Keratinocyte (primary cell): Measurements from ENCODE around the gene SIGMAR1. TPM values are rescaled to one million over a fixed set of nuclear protein-coding genes. Genes with fewer than 3 reads are reported as not detected.

ENCODE experiments used
- DNase-seq: peaks from one replicate; pipeline ENCODE4 v3.0.0-alpha.2; 2011; ENCODE audit warnings: low read depth, missing footprints, low spot score
- FAIRE-seq: peaks from 2 replicates; lab custom pipeline; 2011; peaks lifted over from hg19 to GRCh38; lab: Jason Lieb, UNC
- H2AFZ ChIP-seq: 2 replicates; pipeline ENCODE4 v1.6.0; 2012; ENCODE audit warnings: low read length, control low read depth, inconsistent platforms; ENCODE audit not compliant: control insufficient read depth
- H3K27ac ChIP-seq: 2 replicates; pipeline ENCODE4 v1.5.1; 2011; ENCODE audit warnings: low read length; ENCODE audit not compliant: control insufficient read depth, insufficient read depth
- H3K27me3 ChIP-seq: 3 replicates; pipeline ENCODE4 v1.6.0; 2011; ENCODE audit warnings: low read length; ENCODE audit not compliant: control insufficient read depth, insufficient read depth; ENCODE audit errors: extremely low read depth
- H3K36me3 ChIP-seq, 2 experiments: 2 replicates in 1 of 2; 3 replicates in 1 of 2; pipeline ENCODE4 v1.5.1; 2011; ENCODE audit warnings: low read length in 2 of 2, mild to moderate bottlenecking in 1 of 2; ENCODE audit not compliant: control insufficient read depth in 2 of 2, insufficient read depth in 2 of 2; ENCODE audit errors: extremely low read depth in 1 of 2
- H3K4me1 ChIP-seq: 3 replicates; pipeline ENCODE4 v1.5.1; 2011; ENCODE audit warnings: low read length; ENCODE audit not compliant: control insufficient read depth, insufficient read depth; ENCODE audit errors: extremely low read depth
- H3K4me2 ChIP-seq: 3 replicates; pipeline ENCODE4 v1.6.0; 2011; ENCODE audit warnings: low read depth, low read length; ENCODE audit not compliant: control insufficient read depth, insufficient read depth; ENCODE audit errors: extremely low read depth
- H3K4me3 ChIP-seq, 3 experiments: fragments of 200-600 bp in 1 of 3; sonication (generic) in 1 of 3; 2 replicates in 2 of 3; 3 replicates in 1 of 3; pipeline ENCODE4 v1.5.1; 2011 to 2016; ENCODE audit warnings: low read length in 3 of 3, mild to moderate bottlenecking in 3 of 3, control low read depth in 2 of 3, inconsistent platforms in 1 of 3, low read depth in 1 of 3, mixed read lengths in 1 of 3, mixed run types in 1 of 3, moderate library complexity in 1 of 3; ENCODE audit not compliant: control insufficient read depth in 2 of 3, insufficient read depth in 2 of 3; ENCODE audit errors: extremely low read depth in 1 of 3
- H3K79me2 ChIP-seq: 2 replicates; pipeline ENCODE4 v1.6.0; 2012; ENCODE audit warnings: low read length; ENCODE audit not compliant: control insufficient read depth, insufficient read depth
- H3K9ac ChIP-seq: 3 replicates; pipeline ENCODE4 v1.6.0; 2011; ENCODE audit warnings: low read length; ENCODE audit not compliant: control insufficient read depth, insufficient read depth; ENCODE audit errors: extremely low read depth
- H3K9me1 ChIP-seq: 3 replicates; pipeline ENCODE4 v1.6.0; 2011; ENCODE audit warnings: low read length; ENCODE audit not compliant: control insufficient read depth, insufficient read depth; ENCODE audit errors: extremely low read depth
- H3K9me3 ChIP-seq: 2 replicates; pipeline ENCODE4 v1.5.1; 2012; ENCODE audit warnings: low read depth, low read length; ENCODE audit not compliant: control insufficient read depth
- H4K20me1 ChIP-seq: 3 replicates; pipeline ENCODE4 v1.6.0; 2011; ENCODE audit warnings: low read length; ENCODE audit not compliant: control insufficient read depth, insufficient read depth; ENCODE audit errors: extremely low read depth
- CTCF ChIP-seq, 3 experiments: IDR thresholded peaks in 1 of 3; conservative IDR thresholded peaks in 1 of 3; optimal IDR thresholded peaks in 1 of 3; 2 replicates in 2 of 3; 3 replicates in 1 of 3; pipeline versions ENCODE3 to v1.5.1; 2011; ENCODE audit warnings: low read length in 3 of 3, mild to moderate bottlenecking in 3 of 3, moderate library complexity in 2 of 3, control low read depth in 1 of 3, inconsistent platforms in 1 of 3; ENCODE audit not compliant: insufficient read depth in 2 of 3; ENCODE audit errors: extremely low read depth in 1 of 3
- EZH2 ChIP-seq: IDR thresholded peaks from one replicate; pipeline ENCODE4 v1.6.1; 2012; ENCODE audit warnings: inconsistent platforms, mild to moderate bottlenecking, low read length, moderate library complexity
- dilution Hi-C: fragments of 300-500 bp; cut with MboI; formaldehyde crosslinking; loops from one replicate; pipeline ENCODE4 v1.7.0; 2020; ENCODE audit warnings: low sequenced_read_pairs; ENCODE audit not compliant: extremely low pct_ligation_motif_present
- polyA plus RNA-seq, 5 experiments: library from polyadenylated mRNA; depleted of rRNA in 3 of 5; stranded (reverse) in 3 of 5; stranded (forward) in 1 of 5; unstranded in 1 of 5; fragments of >200 nt; gene quantifications; 1 replicate in 1 of 5; 2 replicates in 3 of 5; 3 replicates in 1 of 5; pipeline versions ENCODE4 v1.2.1 to v1.2.3, GENCODE V29; 2011 to 2012; ENCODE audit warnings: missing spikeins in 2 of 5, low read depth in 1 of 5, low replicate concordance in 1 of 5

The SIGMAR1 gene
- polyA plus RNA-seq, 1 donor (not counting 4 experiments of a cell fraction or from before 2014, with no cell fraction given): 74.9 TPM

- peaks cover 85% of the 10 kb centered on the region for H3K27me3 ChIP-seq
- no peaks in the 10 kb centered on the region for H3K36me3 ChIP-seq
- H2AFZ ChIP-seq: no peak overlapping the region
- DNase-seq (no peak), FAIRE-seq (no peak)
- dilution Hi-C loops: no loop called here
- peak; percentile 94 for TF ChIP-seq EZH2
- TF ChIP-seq CTCF (optimal IDR thresholded peaks at IDR 0.05 in 1 of 3, IDR thresholded peaks at IDR 0.05 in 1 of 3, conservative IDR thresholded peaks at IDR 0.05 in 1 of 3; ENCODE audit: extremely low read depth in 1 of 3, insufficient read depth in 2 of 3, low read length in 3 of 3): no peak
- peak overlapping the region in 1 of 3 experiments; percentile 15 for H3K4me3 ChIP-seq
- H3K27ac ChIP-seq: no peak overlapping the region
- no peaks in the 10 kb centered on the region for H4K20me1 ChIP-seq
- H3K4me2 ChIP-seq: peak overlapping the region; percentile 68
- peaks cover 8% of the 10 kb centered on the region for H3K4me1 ChIP-seq
- no peaks in the 10 kb centered on the region for H3K9me1 ChIP-seq
- H3K9ac ChIP-seq: no peak overlapping the region
- H3K79me2 ChIP-seq: no peaks in the 10 kb centered on the region
- H3K9me3 ChIP-seq: peaks cover 3% of the 10 kb centered on the region
Observed at GRCh38 chr9:34588671-34589635, 48.6 kb downstream of the SIGMAR1 start.

GRCh38 chr9:34587271-34587670 is 50.3 kb downstream of the SIGMAR1 start:
- dilution Hi-C loops: no loop called here
- no peak for DNase-seq

More at GRCh38 chr9:34587271-34587670, 50.3 kb downstream of the SIGMAR1 start:
- Histone ChIP-seq H3K4me3 (no peak overlapping the region), H3K9ac (no peak overlapping the region), H3K4me1 (no peaks in the 10 kb centered on the region), H3K27me3 (peaks cover 91% of the 10 kb centered on the region), H3K79me2 (no peaks in the 10 kb centered on the region), H3K27ac (no peak overlapping the region), H3K9me3 (peaks cover 3% of the 10 kb centered on the region), H3K9me1 (no peaks in the 10 kb centered on the region), H3K4me2 (no peak overlapping the region), H4K20me1 (no peaks in the 10 kb centered on the region), H3K36me3 (no peaks in the 10 kb centered on the region), H2AFZ (no peak overlapping the region)
- no peak for TF ChIP-seq CTCF (optimal IDR thresholded peaks at IDR 0.05 in 1 of 3, IDR thresholded peaks at IDR 0.05 in 1 of 3, conservative IDR thresholded peaks at IDR 0.05 in 1 of 3; ENCODE audit: extremely low read depth in 1 of 3, insufficient read depth in 2 of 3, low read length in 3 of 3)
- no peak for TF ChIP-seq EZH2
- no peak for FAIRE-seq
